Panc1 (cell line): ENCODE data around the gene HCN2. TPM values are rescaled to one million over a fixed set of nuclear protein-coding genes. Genes with fewer than 3 reads are reported as not detected.
"Not testable (repeated sequence)": the region's sequence is repeated elsewhere in the genome, so short reads cannot be mapped to it uniquely, and the experiment has no call there.

ENCODE experiments used
- ATAC-seq: fragments of 200-7000 bp; cut with Tn5 transposase; 2 replicates; pipeline ENCODE4 v1.9.1; 2020; ENCODE audit warnings: mild to moderate bottlenecking, moderate library complexity
- BruUV-seq: library from RNA; stranded (reverse); fragments of 400-500 nt; replicated peaks from 2 replicates; lab custom pipeline; 2021; lab: Mats Ljungman, UMichigan
- CTCF ChIA-PET: fragments of 300-600 bp; sonication (Branson Sonifier 250); formaldehyde crosslinking; loops from one replicate; lab custom pipeline; 2022; ENCODE audit warnings: antibody characterized with exemption; lab: Charles Lee
- POLR2A ChIA-PET: fragments of 300-600 bp; sonication (Branson Sonifier 250); formaldehyde crosslinking; loops from one replicate; lab custom pipeline; 2022; ENCODE audit warnings: antibody characterized with exemption; lab: Charles Lee
- DNase-seq: peaks from one replicate; pipeline ENCODE4 v3.0.0-alpha.2; 2010; ENCODE audit warnings: low read depth, low spot score
- H3K27ac ChIP-seq: 2 replicates; pipeline ENCODE4 v1.5.1; 2011; ENCODE audit warnings: mild to moderate bottlenecking, low read length, inconsistent platforms
- H3K27me3 ChIP-seq: fragments of 200-500 bp; sonication (Bioruptor generic); 2 replicates; pipeline ENCODE4 v1.6.0; 2014; ENCODE audit warnings: low read length, inconsistent platforms; ENCODE audit not compliant: control insufficient read depth, insufficient read depth
- H3K36me3 ChIP-seq: fragments of 200-500 bp; sonication (Bioruptor generic); 2 replicates; pipeline ENCODE4 v1.5.1; 2014; ENCODE audit warnings: inconsistent platforms, mild to moderate bottlenecking, low read length, moderate library complexity; ENCODE audit not compliant: control insufficient read depth, insufficient read depth
- H3K4me1 ChIP-seq: 2 replicates; pipeline ENCODE4 v1.5.1; 2011; ENCODE audit warnings: inconsistent platforms, mild to moderate bottlenecking, low read length, moderate library complexity; ENCODE audit not compliant: control insufficient read depth, insufficient read depth
- H3K4me3 ChIP-seq, 2 experiments: 2 replicates each; pipeline ENCODE4 v1.5.1; 2011 to 2012; ENCODE audit warnings: low read depth in 2 of 2, low read length in 2 of 2, mild to moderate bottlenecking in 2 of 2, inconsistent platforms in 1 of 2, moderate library complexity in 1 of 2
- H3K9me3 ChIP-seq: fragments of 200-500 bp; sonication (Bioruptor generic); 2 replicates; pipeline ENCODE4 v1.5.1; 2014; ENCODE audit warnings: low read depth, mild to moderate bottlenecking, inconsistent platforms, low read length, moderate library complexity; ENCODE audit not compliant: control insufficient read depth, insufficient read depth
- POLR2AphosphoS5 ChIP-seq: IDR thresholded peaks from 2 replicates; pipeline ENCODE4 v1.6.1; 2012; ENCODE audit warnings: mild to moderate bottlenecking, low read depth, low read length, moderate library complexity
- SIN3A ChIP-seq: IDR thresholded peaks from 2 replicates; pipeline ENCODE4 v1.6.1; 2012; ENCODE audit warnings: low read depth, mild to moderate bottlenecking, low read length, moderate library complexity, borderline replicate concordance; ENCODE audit not compliant: insufficient read depth
- TCF7L2 ChIP-seq: IDR thresholded peaks from 2 replicates; pipeline ENCODE4 v1.6.1; 2011; ENCODE audit warnings: mild to moderate bottlenecking, low read depth, low read length, inconsistent platforms
- in situ Hi-C: cut with HindIII; loops from 2 replicates; pipeline ENCODE4 v1.10.0; 2016; ENCODE audit warnings: low sequenced_read_pairs, low pct_unique_long_range_greater_than_20kb
- intact Hi-C: fragments of 100-400 bp; cut with micrococcal nuclease; formaldehyde crosslinking; loops from one replicate; pipeline ENCODE4 v1.10.0; 2022; ENCODE audit not compliant: unreplicated experiment
- total RNA-seq: library from RNA; stranded (reverse); gene quantifications from one replicate; pipeline ENCODE4 v1.2.1, GENCODE V29; 2021; ENCODE audit not compliant: unreplicated experiment
- TF ChIP-seq, protein P1 (sequence below), 2 experiments: IDR thresholded peaks; 2 replicates each; pipeline ENCODE4 v1.6.1; 2011 to 2012; ENCODE audit warnings: low read depth in 2 of 2, control low read depth in 1 of 2, low read length in 1 of 2, mild to moderate bottlenecking in 1 of 2, moderate library complexity in 1 of 2; ENCODE audit not compliant: insufficient read depth in 1 of 2
- TF ChIP-seq, protein P2 (sequence below): fragments of 450-650 bp; IDR thresholded peaks from 2 replicates; pipeline ENCODE4 v1.5.1; 2017; ENCODE audit warnings: mild to moderate bottlenecking

The HCN2 gene
- total RNA-seq, 1 experiment from 2014 or later = 15.1 TPM

DNA sequence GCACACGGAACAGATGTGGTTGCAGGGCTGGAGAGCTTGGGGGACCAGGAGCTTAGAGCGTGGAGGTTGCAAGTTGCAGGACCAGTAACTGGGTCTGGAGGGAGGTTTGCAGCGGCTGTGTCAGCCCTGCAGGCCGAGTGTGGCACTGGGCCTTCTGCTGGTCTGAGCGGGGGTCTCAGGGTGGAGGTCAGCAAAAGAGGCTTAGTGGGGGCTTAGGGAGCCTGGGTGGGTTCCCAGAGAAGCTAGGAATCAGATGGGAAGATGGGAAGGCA is 5.8 kb upstream of the HCN2 start:
- in situ Hi-C loops = no loop called here
- TF ChIP-seq SIN3A (no peak), TCF7L2 (no peak), POLR2AphosphoS5 (no peak)
- Histone ChIP-seq H3K9me3 (no peaks in the 10 kb centered on the region), H3K27ac (no peak overlapping the region; the same call in 1 of the 2 replicates), H3K4me3 (no peak overlapping the region), H3K36me3 (peaks cover 5% of the 10 kb centered on the region; the same call in 1 of the 2 replicates), H3K27me3 (no peaks in the 10 kb centered on the region), H3K4me1 (peaks cover 35% of the 10 kb centered on the region)
- ATAC-seq (peak; percentile 13; the same call in 1 of the 2 replicates), DNase-seq (no peak)
- ChIA-PET POLR2A (no interaction called here), CTCF (interaction anchor here (1.5 kb wide), 1 partner anchor 9 kb away, joined by 4 read pairs; no protein-coding TSS in a partner anchor)
- intact Hi-C loops = no loop called here
- BruUV-seq = no TSS peak

DNA sequence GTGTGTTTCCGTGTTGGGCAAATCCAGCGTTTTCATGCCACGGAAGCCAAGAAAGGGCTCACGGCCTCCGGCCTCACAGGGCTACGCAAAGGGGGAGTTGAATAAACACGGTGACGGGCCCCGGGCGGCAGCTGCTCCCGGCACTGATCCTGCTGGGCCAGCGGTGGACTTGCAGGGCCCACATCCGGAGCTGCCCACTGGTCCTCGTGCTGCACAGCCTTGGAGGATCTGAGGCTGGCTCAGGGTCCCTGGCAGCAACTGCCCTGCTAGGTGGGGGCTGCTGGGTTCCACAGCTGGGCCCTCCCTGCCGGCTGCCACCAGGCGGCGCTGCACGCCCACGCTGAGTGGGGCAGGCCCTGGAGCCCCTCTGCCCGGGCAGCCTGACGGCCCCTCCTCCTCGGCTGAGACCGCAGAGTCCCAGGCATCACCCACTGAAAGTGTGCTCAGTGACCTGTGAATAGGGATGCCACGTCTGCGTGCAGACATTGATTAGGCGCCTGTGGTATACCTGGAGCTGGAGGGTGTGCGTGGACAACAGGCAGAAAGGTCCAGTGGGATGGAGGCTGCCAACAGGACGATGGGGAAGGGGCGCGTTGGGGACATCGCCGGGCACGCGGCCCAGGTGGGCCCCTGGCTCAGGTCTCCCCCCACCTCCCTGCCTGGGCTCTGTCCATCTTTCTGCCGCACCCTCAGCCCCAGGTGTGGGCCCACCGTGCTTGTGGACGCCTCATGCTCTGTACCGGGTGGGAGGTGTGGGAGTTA is 5.3 kb upstream of the HCN2 start:
- no peak overlapping the region; the same call in 1 of the 2 replicates for H3K27ac ChIP-seq
- POLR2A ChIA-PET = no interaction called here
- no peak overlapping the region for H3K4me3 ChIP-seq
- H3K27me3 ChIP-seq = no peaks in the 10 kb centered on the region
- in situ Hi-C loops = no loop called here
- H3K36me3 ChIP-seq = peaks cover 5% of the 10 kb centered on the region; the same call in 1 of the 2 replicates
- H3K9me3 ChIP-seq = no peaks in the 10 kb centered on the region
- no TSS peak for BruUV-seq
- peaks cover 38% of the 10 kb centered on the region for H3K4me1 ChIP-seq
- intact Hi-C loops = no loop called here
- ATAC-seq = peak; percentile 69
- no peak for DNase-seq
- CTCF ChIA-PET = interaction anchor here (1.5 kb wide), 1 partner anchor 9 kb away, joined by 4 read pairs; no protein-coding TSS in a partner anchor
- TF ChIP-seq TCF7L2 (no peak), SIN3A (0 out of 2 replicates have a peak, but pooled peaks have one; percentile 55), POLR2AphosphoS5 (peak; percentile 79)
- TF ChIP-seq, protein P1, sequence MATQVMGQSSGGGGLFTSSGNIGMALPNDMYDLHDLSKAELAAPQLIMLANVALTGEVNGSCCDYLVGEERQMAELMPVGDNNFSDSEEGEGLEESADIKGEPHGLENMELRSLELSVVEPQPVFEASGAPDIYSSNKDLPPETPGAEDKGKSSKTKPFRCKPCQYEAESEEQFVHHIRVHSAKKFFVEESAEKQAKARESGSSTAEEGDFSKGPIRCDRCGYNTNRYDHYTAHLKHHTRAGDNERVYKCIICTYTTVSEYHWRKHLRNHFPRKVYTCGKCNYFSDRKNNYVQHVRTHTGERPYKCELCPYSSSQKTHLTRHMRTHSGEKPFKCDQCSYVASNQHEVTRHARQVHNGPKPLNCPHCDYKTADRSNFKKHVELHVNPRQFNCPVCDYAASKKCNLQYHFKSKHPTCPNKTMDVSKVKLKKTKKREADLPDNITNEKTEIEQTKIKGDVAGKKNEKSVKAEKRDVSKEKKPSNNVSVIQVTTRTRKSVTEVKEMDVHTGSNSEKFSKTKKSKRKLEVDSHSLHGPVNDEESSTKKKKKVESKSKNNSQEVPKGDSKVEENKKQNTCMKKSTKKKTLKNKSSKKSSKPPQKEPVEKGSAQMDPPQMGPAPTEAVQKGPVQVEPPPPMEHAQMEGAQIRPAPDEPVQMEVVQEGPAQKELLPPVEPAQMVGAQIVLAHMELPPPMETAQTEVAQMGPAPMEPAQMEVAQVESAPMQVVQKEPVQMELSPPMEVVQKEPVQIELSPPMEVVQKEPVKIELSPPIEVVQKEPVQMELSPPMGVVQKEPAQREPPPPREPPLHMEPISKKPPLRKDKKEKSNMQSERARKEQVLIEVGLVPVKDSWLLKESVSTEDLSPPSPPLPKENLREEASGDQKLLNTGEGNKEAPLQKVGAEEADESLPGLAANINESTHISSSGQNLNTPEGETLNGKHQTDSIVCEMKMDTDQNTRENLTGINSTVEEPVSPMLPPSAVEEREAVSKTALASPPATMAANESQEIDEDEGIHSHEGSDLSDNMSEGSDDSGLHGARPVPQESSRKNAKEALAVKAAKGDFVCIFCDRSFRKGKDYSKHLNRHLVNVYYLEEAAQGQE (IDR thresholded peaks at IDR 0.05; ENCODE audit: insufficient read depth in 1 of 2, low read depth in 2 of 2, low read length in 1 of 2) = no peak
- TF ChIP-seq, protein P2, sequence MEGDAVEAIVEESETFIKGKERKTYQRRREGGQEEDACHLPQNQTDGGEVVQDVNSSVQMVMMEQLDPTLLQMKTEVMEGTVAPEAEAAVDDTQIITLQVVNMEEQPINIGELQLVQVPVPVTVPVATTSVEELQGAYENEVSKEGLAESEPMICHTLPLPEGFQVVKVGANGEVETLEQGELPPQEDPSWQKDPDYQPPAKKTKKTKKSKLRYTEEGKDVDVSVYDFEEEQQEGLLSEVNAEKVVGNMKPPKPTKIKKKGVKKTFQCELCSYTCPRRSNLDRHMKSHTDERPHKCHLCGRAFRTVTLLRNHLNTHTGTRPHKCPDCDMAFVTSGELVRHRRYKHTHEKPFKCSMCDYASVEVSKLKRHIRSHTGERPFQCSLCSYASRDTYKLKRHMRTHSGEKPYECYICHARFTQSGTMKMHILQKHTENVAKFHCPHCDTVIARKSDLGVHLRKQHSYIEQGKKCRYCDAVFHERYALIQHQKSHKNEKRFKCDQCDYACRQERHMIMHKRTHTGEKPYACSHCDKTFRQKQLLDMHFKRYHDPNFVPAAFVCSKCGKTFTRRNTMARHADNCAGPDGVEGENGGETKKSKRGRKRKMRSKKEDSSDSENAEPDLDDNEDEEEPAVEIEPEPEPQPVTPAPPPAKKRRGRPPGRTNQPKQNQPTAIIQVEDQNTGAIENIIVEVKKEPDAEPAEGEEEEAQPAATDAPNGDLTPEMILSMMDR = peak; percentile 94

DNA sequence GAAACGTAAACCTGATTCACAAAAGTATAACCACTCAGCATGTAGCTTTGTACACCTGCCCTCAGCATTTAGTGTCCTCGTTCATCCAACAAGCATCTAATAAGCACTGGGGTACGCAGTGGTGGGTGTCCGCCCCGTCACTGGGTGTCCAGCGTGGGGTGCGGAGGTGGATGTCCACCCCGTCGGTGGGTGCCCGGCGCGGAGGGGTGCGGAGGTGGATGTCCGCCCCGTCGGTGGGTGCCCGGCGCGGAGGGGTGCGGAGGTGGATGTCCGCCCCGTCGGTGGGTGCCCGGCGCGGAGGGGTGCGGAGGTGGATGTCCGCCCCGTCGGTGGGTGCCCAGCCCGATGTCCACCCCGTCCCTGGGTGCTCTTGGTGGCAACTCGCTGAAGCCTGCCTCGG is 4.5 kb upstream of the HCN2 start:
- H3K4me3 ChIP-seq, POLR2A ChIA-PET, H3K27me3 ChIP-seq, ATAC-seq, DNase-seq, intact Hi-C loops, H3K36me3 ChIP-seq, in situ Hi-C loops, H3K27ac ChIP-seq, BruUV-seq, H3K9me3 ChIP-seq: not testable (repeated sequence)
- CTCF ChIA-PET = interaction anchor here (1.5 kb wide), 1 partner anchor 10 kb away, joined by 4 read pairs; no protein-coding TSS in a partner anchor
- peaks cover 38% of the 10 kb centered on the region for H3K4me1 ChIP-seq
